Uterus (tissue), 4 donors: ENCODE measurements around the gene NEDD4L. TPM values are rescaled to one million over a fixed set of nuclear protein-coding genes. Genes with fewer than 3 reads are reported as not detected.

Experiments
- DNase-seq, 2 donors: peaks; one replicate each; pipeline ENCODE4 v3.0.0-alpha.2; 2019 to 2020
- H3K27ac ChIP-seq, 2 donors: fragments of 200-600 bp; sonication (generic); 1 replicate in 1 of 2; 2 replicates in 1 of 2; pipeline ENCODE4 v1.5.1; 2016 to 2018
- H3K27me3 ChIP-seq, 2 donors: fragments of 200-600 bp; sonication (generic); one replicate each; pipeline ENCODE4 v1.5.1; 2018 to 2019; ENCODE audit warnings: control low read depth in 1 of 2
- H3K36me3 ChIP-seq, 2 donors: fragments of 200-600 bp; sonication (generic); one replicate each; pipeline ENCODE4 v1.5.1; 2019; ENCODE audit warnings: control low read depth in 1 of 2
- H3K4me1 ChIP-seq, 2 donors: fragments of 200-600 bp; sonication (generic); one replicate each; pipeline ENCODE4 v1.5.1; 2018 to 2019; ENCODE audit warnings: control low read depth in 1 of 2
- H3K4me3 ChIP-seq, 2 donors: fragments of 200-600 bp; sonication (generic); 1 replicate in 1 of 2; 2 replicates in 1 of 2; pipeline ENCODE4 v1.5.1; 2018 to 2019; ENCODE audit warnings: mild to moderate bottlenecking in 1 of 2
- H3K9me3 ChIP-seq, 2 donors: fragments of 200-600 bp; sonication (generic); one replicate each; pipeline ENCODE4 v1.5.1; 2019; ENCODE audit warnings: control low read depth in 1 of 2
- POLR2A ChIP-seq, 2 donors: fragments of 450-650 bp; IDR thresholded peaks; one replicate each; pipeline ENCODE4 v1.6.1; 2016; ENCODE audit warnings: antibody characterized with exemption in 2 of 2, mild to moderate bottlenecking in 1 of 2, moderate library complexity in 1 of 2
- intact Hi-C: fragments of 100-400 bp; cut with DNase I; formaldehyde crosslinking; loops from one replicate; pipeline ENCODE4 v1.15.1; 2023; ENCODE audit warnings: low total_unique reads
- total RNA-seq, 4 donors: library from RNA; depleted of rRNA in 3 of 4; stranded (reverse); fragments of >200 nt in 3 of 4; gene quantifications; one replicate each; pipeline versions ENCODE4 v1.1.0 to v1.2.4, GENCODE V29; 2014 to 2023
- TF ChIP-seq, protein P1 (sequence below), 4 experiments: fragments of 200-600 bp in 2 of 4; fragments of 450-650 bp in 2 of 4; sonication (generic) in 2 of 4; IDR thresholded peaks; one replicate each; pipeline ENCODE4 v1.5.1; 2016 to 2019; ENCODE audit warnings: antibody characterized with exemption in 4 of 4, mild to moderate bottlenecking in 2 of 4, moderate library complexity in 1 of 4
- donor health status: DM: yes; HTN: yes; CAD: no.

The NEDD4L gene
- total RNA-seq, 4 donors from 2014 or later: 6.2 to 45.9 (median 32.3) TPM

DNA sequence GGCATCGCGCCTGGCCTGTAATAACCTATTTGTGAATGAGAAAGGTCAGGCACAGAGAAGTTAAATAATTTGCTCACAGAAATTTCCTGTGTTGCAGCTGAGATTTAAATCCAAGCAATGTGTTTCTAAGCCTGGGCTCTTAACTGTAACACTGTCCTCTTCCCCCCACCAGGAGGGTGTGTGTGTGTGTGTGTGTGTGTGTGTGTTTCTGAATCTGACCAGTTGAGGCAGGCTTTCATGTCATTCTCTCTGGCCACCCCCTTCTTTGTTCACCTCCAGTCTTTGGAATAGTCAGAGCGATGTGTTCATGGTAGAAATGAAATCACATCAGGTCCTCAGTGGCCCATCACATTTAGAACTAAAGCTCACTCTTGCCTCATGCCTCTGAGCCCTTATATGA lies 81.2 kb downstream of the NEDD4L start:
- Histone ChIP-seq H3K4me3 (no peak overlapping the region), H3K27ac (no peak overlapping the region), H3K4me1 (no peaks in the 10 kb centered on the region), H3K36me3 (no peaks in the 10 kb centered on the region), H3K9me3 (no peaks in the 10 kb centered on the region), H3K27me3 (no peaks in the 10 kb centered on the region)
- DNase-seq: no peak
- TF ChIP-seq, protein P1, sequence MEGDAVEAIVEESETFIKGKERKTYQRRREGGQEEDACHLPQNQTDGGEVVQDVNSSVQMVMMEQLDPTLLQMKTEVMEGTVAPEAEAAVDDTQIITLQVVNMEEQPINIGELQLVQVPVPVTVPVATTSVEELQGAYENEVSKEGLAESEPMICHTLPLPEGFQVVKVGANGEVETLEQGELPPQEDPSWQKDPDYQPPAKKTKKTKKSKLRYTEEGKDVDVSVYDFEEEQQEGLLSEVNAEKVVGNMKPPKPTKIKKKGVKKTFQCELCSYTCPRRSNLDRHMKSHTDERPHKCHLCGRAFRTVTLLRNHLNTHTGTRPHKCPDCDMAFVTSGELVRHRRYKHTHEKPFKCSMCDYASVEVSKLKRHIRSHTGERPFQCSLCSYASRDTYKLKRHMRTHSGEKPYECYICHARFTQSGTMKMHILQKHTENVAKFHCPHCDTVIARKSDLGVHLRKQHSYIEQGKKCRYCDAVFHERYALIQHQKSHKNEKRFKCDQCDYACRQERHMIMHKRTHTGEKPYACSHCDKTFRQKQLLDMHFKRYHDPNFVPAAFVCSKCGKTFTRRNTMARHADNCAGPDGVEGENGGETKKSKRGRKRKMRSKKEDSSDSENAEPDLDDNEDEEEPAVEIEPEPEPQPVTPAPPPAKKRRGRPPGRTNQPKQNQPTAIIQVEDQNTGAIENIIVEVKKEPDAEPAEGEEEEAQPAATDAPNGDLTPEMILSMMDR (IDR thresholded peaks at IDR 0.05): no peak
- no peak for TF ChIP-seq POLR2A (IDR thresholded peaks at IDR 0.05)
- intact Hi-C loops: no loop called here

DNA sequence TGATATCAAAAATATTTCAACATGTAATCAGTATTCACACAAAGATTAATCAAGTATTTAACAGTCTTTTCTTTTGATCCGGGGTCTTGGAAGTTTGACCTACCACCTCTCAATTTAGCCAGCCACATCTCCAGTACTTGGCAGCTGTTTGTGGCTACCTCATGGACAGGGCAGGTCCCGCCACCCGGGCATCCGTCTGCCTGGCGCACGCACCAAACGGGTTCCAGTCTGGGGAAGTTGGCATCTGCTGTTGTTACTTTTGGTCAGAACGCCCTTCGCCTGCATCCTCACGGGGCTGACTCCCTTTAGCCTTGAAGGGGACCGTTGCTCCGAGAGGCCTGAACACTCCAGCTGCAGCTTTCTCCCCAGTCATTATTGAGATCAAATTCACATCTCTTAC lies 81.7 kb downstream of the NEDD4L start:
- Histone ChIP-seq H3K4me1 (no peaks in the 10 kb centered on the region), H3K27me3 (no peaks in the 10 kb centered on the region), H3K36me3 (no peaks in the 10 kb centered on the region), H3K4me3 (no peak overlapping the region), H3K9me3 (no peaks in the 10 kb centered on the region), H3K27ac (no peak overlapping the region)
- TF ChIP-seq, protein P1 (IDR thresholded peaks at IDR 0.05): no peak
- no peak for TF ChIP-seq POLR2A (IDR thresholded peaks at IDR 0.05)
- DNase-seq: no peak
- intact Hi-C loops: no loop called here

DNA sequence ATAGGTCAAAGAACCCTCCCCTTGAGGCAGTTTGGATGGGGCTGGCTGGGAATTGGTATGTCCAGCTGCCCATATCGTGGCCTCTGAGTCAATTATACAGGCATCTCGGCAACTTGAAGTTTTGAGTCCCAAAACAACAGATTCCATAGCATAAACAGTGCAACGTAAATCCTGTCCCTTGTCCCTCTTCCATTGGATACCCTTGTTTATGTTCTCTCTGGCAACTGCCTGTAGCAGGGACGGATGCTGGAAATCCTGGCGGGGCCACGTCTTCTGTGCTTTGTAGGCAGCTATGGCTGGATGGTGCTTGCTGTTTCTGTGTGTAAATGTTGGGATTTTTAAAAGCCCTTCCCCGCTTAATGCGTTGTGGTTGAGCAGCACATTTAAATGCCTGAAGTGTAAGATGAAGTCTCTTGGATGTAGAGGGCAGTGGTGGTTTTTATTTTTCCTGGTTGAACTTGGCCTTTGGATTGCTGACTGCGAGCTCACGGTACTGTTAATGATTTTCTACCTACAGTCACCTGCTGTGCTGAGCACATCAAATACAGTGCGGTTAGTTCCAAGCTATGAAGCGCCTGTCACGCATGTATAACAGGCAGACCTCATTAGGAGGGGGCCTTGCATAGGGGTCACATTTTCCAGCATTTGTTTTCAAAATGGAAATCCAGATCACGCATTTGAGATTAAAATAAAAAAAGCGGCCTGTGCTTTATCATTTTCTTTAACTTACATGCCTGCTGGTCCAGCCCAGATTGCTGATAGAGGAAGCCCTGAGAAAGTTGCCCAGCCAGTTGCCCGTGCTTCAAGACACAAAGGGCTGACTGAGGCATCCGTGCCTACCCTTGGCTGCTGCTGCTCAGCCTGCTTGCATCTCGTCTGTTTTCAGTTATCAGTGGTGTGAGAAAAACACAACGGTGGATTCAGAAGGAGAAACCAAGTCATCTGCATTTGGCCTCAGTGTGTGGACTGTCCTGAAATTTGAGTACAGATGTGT lies 84.7 kb downstream of the NEDD4L start:
- intact Hi-C loops: no loop called here
- Histone ChIP-seq H3K4me3 (no peak overlapping the region), H3K36me3 (no peaks in the 10 kb centered on the region), H3K27me3 (no peaks in the 10 kb centered on the region), H3K27ac (no peak overlapping the region), H3K4me1 (no peaks in the 10 kb centered on the region), H3K9me3 (no peaks in the 10 kb centered on the region)
- DNase-seq: no peak
- TF ChIP-seq POLR2A (IDR thresholded peaks at IDR 0.05): no peak
- TF ChIP-seq, protein P1 (IDR thresholded peaks at IDR 0.05): no peak

DNA sequence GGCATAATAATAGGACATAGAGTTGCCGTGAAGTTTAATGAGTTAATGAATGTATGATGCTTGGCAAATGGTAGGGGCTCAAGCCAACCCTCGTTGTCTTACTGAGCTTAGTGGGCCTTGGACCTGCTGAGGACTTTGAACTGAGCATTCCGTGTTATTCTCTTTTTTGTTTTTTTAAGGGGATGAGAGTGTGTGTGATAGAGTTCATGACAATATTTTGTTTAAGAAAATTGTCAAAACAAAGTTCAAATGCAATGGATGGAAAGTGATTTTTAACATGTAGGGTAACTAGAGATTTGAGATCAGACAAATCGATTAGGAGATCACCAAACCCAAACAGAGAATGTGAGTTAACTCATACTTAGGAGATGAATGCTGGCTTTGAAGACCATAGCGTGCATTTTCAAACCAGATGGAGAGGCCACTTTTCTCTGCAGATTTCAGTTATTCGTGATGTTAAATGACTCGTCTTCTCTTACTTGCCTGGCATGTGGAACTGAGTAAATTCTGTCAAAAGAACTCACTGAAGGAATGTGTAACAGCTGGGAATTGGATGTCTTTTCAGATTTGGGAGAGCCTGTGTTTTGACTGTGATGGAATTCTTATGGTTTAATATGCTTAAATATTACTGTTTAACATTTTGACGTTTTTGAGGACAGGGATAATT lies 88.7 kb downstream of the NEDD4L start:
- TF ChIP-seq, protein P1 (IDR thresholded peaks at IDR 0.05): no peak
- no peak for TF ChIP-seq POLR2A (IDR thresholded peaks at IDR 0.05)
- no peaks in the 10 kb centered on the region for H3K36me3 ChIP-seq
- intact Hi-C loops: no loop called here
- H3K4me1 ChIP-seq: no peaks in the 10 kb centered on the region
- no peak overlapping the region for H3K27ac ChIP-seq
- H3K9me3 ChIP-seq: no peaks in the 10 kb centered on the region
- no peaks in the 10 kb centered on the region for H3K27me3 ChIP-seq
- no peak overlapping the region for H3K4me3 ChIP-seq
- DNase-seq: no peak

DNA sequence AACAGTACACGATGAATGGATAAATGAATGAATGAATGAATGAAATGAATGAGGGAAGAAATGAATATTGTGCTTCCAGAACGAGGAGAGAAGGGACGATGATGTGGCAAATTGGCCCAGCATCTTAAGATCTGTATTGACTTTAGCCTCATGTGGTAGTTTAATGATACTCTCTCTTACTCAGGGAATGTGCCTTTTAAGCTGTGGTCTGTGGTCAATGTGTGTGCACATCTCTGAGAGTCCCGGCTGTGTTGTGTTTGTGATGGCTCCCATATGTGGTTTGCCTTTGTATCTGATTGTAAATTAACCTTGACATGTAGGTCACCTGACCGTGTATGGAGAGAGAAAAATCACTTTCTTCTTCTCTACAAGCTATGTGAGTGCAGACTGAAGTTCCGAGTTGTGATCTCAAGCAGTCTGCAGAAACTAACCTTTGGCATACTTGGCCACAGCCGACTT lies 91.2 kb downstream of the NEDD4L start:
- no peak overlapping the region for H3K4me3 ChIP-seq
- no peaks in the 10 kb centered on the region for H3K27me3 ChIP-seq
- TF ChIP-seq, protein P1 (IDR thresholded peaks at IDR 0.05): no peak
- TF ChIP-seq POLR2A (IDR thresholded peaks at IDR 0.05): no peak
- H3K9me3 ChIP-seq: no peaks in the 10 kb centered on the region
- H3K27ac ChIP-seq: no peak overlapping the region
- H3K36me3 ChIP-seq: no peaks in the 10 kb centered on the region
- no peak for DNase-seq
- intact Hi-C loops: no loop called here
- H3K4me1 ChIP-seq: no peaks in the 10 kb centered on the region
